GM21390 (cell line): ENCODE measurements around the gene CALCOCO1.

Experiments used
- ATAC-seq: cut with Tn5 transposase; IDR thresholded peaks from one replicate; pipeline ENCODE4 v1.9.1; 2021; ENCODE audit not compliant: unreplicated experiment

Gene CALCOCO1

DNA sequence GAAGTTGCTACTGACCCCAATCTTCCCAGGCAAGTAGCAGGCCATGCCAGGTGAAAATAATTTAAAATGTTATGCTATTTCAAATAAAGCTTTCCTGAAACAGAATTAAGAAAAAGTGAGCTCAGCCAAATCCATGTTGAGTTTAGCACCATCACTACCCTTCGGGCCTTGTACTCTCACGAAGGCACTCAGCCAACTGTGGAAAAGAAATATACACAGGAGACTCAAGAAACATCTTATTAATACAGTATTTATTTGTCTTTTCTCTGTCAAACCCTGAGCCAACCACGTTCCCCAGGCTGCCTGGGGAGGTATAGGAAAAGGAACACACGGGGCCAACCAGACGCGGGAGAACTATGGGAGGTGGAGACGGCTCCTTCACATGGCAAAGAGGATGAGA, 62.3 kb downstream of the CALCOCO1 start:
- no peak for ATAC-seq

DNA sequence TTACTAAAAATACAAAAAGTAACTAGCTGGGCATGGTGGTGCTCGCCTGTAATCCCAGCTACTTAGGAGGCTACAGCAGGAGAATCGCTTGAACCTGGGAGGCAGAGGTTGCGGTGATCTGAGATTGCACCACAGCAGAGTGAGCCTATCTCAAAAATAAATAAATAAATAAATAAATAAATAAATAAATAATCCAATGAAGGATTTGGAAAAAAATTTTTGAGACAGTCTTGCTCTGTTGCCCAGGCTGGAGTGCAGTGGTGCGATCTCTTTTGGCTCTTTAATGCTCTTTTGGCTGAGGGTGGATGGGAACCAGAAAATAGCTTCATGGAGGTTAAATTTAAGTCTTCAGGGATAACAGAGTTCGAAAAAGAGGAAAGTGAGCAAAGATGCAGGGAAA, 63.1 kb downstream of the CALCOCO1 start:
- no peak for ATAC-seq

DNA sequence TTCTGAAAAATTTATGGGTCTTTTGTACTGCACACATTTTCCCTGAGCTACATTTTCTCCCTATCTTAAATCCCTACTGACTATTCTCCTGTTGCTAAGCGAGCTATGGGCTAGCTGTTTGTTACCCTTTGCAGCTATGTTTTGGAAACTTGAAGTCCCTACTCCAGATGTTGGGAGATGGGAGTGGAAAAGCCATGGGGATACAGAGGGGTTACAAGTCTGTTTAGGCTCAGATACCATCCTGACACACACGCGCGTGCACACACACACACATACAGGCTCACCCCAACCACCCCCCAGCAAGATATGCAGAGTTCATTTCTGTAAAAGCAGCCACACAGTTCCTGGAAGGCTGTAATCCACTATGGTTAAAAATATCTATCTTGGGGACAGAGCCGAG, 67.2 kb downstream of the CALCOCO1 start:
- no peak for ATAC-seq

GRCh38 chr12:53659571-53659981, 67.7 kb downstream of the CALCOCO1 start:
- no peak for ATAC-seq

GRCh38 chr12:53659011-53659551, 68.2 kb downstream of the CALCOCO1 start:
- ATAC-seq = no peak
